DLD1 (cell line): ENCODE data around the gene GPR161.
"Not testable (repeated sequence)": the region's sequence is repeated elsewhere in the genome, so short reads cannot be mapped to it uniquely, and the experiment has no call there.

Experiments used
- in situ Hi-C: cut with HindIII; loops from 2 replicates; pipeline ENCODE4 v1.10.0; 2017; ENCODE audit warnings: low sequenced_read_pairs

Gene GPR161

DNA sequence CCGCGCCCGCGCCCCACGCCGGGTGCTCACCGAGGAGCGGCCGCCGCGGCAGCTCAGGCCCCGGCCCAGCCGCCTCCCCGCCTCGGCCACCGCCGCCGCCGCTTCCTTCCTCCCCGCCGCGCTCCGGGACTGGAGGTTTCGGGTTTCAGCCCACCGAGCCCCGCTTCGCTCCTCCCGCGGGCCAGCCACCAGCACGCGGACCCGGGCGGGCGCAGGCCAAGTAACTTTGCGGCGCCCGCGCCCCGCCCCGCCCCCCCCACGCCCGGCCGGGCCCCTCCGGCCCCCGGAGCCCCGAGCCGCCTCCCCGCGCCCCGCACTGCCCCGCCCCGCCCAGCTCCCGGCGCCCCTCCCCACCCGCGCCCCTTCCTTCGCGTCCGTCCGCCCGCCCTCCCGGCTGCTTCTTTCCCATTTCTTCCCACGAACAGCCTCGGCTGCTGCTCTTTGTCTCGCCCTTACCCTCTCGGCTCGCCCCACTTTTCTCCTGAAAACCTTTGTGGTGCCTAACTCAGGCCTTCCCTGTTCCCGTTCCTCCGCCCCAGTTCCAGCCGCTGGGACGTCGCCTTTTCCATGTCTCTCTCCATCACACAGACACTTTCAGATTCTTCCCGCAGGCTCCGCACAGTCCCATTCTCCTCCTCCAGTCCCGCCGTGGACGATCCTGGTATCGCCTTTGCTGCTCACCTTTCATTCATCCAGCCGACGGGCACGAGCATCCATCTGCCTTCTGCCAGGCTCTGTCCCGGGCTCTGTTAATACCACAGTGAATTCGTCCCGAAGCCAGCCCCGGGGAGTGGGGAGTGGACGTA, at the start of gene GPR161:
GPR161 (minus strand) TSS at position 222 of the 806 bp plus-strand sequence. CDS start 32,080 bp downstream, outside the sequence.
- in situ Hi-C loops: no loop called here

- in situ Hi-C loops: not testable (repeated sequence)
Measured at GRCh38 chr1:168181063-168181720, 44.5 kb upstream of the GPR161 start.

GRCh38 chr1:168180148-168180524, 43.4 kb upstream of the GPR161 start:
- in situ Hi-C loops: no loop called here

GRCh38 chr1:168179438-168180147, 42.9 kb upstream of the GPR161 start:
- in situ Hi-C loops: no loop called here

- in situ Hi-C loops: no loop called here
Measured at GRCh38 chr1:168178638-168179437, 42.1 kb upstream of the GPR161 start, which contains the start of gene TIPRL. Gene TIPRL (plus strand): TSS chr1:168178962. CDS start chr1:168179078, 116 bp downstream.

- in situ Hi-C loops: no loop called here
Measured at GRCh38 chr1:168178227-168178637, 41.5 kb upstream of the GPR161 start.

GRCh38 chr1:168172250-168172915, 35.7 kb upstream of the GPR161 start:
- in situ Hi-C loops: no loop called here

DNA sequence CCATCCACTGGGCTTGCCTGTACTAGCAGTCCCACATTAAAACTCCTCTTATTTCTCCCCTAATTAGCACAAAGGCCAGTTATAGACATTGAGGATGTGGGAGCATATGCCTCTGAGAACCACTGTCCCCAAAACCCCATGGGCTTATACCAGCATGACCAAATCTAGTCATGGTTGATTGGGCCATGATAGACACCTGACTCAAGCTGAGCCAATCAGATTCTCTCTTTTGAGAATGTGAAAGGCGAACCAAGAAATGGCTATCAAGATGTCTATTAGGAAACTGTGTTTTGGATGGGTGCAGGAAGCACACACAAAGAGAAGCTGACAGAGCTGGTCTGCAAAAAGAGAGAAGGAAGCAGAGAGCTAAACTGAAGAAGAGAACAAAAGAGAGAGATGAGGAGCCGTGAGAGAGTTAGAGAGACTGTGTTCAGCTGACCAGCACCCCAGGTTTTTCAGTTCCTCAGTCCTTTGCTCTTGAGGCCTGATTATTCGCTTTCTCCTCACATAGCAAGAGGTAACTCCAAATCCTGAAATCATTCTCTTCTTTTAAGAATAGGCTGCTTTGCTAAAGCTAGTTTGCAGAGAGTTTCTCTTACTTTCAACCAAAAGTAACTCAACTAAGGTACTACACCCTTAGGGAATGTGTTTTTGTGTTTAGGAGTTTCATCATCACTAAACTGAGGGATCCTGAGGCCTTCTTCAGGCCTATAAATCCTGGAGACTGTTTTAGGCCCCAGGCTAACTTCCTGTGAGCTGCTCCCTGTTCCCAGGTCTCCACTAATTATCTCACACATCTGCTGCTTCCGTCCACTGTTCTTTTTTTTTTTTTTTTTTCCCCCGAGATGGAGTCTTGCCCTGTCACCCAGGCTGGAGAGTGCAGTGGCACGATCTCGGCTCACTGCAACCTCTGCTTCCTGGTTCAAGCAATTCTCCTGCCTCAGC, 34.1 kb upstream of the GPR161 start:
- in situ Hi-C loops: no loop called here

DNA sequence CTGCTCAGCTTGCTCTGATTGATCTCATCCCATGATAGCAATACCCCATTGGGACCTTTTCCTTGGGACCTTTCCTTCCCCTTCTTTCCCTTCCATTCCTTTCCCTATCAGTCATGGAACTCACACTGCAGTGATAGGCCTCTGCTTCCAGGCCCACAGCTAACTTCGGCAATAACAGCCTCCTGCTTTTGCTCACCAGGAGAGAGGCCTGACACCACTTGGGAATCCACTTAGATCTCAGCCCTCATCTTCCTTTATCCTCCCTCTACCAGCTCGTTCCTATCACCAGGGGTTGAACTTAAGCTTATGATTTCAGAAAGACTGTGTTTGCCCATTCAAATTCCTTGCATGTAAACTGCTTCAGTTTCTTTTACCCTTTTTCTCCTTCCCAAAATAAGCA, 31.1 kb upstream of the GPR161 start:
- in situ Hi-C loops: no loop called here

- in situ Hi-C loops: no loop called here
Measured at GRCh38 chr1:168164771-168165170, 28.0 kb upstream of the GPR161 start.

- in situ Hi-C loops: no loop called here
Measured at GRCh38 chr1:168163670-168164069, 26.9 kb upstream of the GPR161 start.

GRCh38 chr1:168161459-168161858, 24.7 kb upstream of the GPR161 start:
- in situ Hi-C loops: no loop called here

- in situ Hi-C loops: no loop called here
Measured at GRCh38 chr1:168159979-168160378, 23.2 kb upstream of the GPR161 start.

GRCh38 chr1:168159251-168159650, 22.5 kb upstream of the GPR161 start:
- in situ Hi-C loops: no loop called here

DNA sequence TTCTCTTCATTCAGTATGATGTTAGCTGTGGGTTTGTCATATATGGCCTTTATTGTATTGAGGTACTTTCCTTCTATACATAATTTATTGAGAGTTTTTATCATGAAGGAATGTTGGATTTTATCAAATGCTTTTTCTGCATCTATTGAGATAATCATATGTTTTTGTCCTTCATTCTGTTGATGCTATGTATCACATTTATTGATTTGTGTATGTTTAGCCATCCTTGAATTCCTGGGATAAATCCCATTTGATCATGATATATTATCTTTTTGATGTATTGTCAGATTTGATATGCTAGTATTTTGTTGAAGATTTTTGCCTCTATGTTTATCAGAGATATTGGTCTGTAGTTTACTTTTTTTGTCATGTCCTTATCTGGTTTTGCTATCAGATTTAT, 20.9 kb upstream of the GPR161 start:
- in situ Hi-C loops: no loop called here

DNA sequence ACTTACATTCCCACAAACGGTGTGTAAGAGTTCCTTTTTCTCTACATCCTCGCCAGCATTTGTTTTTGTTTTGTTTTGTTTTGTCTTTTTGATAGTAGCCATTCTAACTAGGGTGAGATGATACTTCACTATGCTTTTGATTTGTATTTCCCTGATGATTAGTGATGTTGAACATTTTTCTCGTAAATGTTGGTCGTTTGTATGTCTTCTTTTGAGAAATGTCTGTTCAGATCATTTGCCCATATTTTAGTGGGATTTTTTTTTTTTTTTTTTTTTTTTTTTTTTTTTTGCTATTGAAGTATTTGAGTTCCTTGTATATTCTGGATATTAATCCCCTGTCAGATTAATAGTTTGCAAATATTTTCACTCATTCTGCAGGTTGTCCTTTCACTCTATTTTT, 19.2 kb upstream of the GPR161 start:
- in situ Hi-C loops: no loop called here

DNA sequence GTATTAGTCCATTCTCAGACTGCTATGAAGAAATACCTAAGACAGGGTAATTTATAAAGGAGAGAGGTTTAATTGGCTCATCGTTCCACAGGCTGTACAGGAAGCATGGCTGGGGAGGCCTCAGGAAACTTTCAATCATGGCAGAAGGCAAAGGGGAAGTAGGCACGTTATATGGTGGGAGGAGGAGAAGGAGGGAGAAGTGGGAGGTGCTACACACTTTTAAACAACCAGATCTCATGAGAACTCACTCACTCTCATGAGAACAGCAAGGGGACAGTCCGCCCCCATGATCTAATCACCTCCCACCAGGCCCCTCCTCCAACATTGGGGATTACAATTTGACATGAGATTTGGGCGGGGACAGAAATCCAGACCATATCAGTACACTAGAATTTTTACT, 18.0 kb upstream of the GPR161 start:
- in situ Hi-C loops: not testable (repeated sequence)

DNA sequence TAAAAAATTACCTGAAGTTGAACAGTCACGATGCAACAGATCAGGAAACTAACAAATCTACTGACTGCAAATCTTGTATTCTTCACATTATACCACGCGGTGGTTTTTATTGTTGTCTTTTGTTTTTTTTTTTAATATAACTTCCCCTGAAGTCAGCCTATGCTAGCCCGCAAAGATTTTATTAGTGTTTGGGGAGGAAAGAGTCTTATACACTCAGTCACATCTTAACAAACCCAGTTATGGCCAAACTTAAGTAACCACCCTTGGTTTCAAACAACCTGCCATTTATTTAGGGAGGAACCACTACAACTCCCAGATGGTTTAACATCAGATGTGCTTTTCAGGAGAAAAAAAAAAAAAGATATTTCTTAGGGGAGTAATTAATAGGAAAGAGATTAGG, 15.2 kb upstream of the GPR161 start:
- in situ Hi-C loops: no loop called here

DNA sequence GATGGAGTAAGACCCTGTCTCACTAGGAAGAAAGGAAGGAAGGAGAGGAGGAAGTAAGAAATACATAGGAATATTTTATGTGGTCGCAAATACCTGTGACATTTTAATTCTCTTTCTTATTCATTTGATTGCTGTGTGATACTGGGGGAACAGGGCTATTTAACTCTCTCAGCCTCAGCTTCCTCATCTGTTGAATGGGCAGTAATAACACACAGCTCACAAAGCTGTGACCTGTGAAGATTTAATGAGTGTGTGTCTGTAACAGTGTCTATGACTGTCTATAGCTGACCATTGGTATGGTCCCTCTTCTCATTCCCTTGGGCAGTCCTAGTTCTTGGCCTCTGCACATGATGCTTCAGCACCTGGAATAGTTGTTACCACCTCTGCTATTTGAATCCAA, 13.6 kb upstream of the GPR161 start:
- in situ Hi-C loops: no loop called here
